ENCODE data around the gene MIEF1. TPM values are rescaled to one million over a fixed set of nuclear protein-coding genes. Genes with fewer than 3 reads are reported as not detected.

Gene MIEF1
- total RNA-seq, 2 experiments from 2014 or later = 19.8 to 20.4 TPM

GRCh38 chr22:39454385-39454871, 47.7 kb upstream of the MIEF1 start:
- Histone ChIP-seq H3K4me1 (ENCODE audit: insufficient read depth, low read length) (peaks cover 25% of the 10 kb centered on the region), H3K4me3 (ENCODE audit: low read length) (no peak overlapping the region), H3K36me3 (ENCODE audit: insufficient read depth, low read length) (no peaks in the 10 kb centered on the region), H3K9me3 (ENCODE audit: control insufficient read depth in 1 of 2, insufficient read depth in 1 of 2, low read length in 2 of 2) (peaks cover 0 to 20% of the 10 kb centered on the region in 2 experiments), H3K27ac (ENCODE audit: low read depth in 1 of 2, low read length in 2 of 2) (no peak overlapping the region), H3K27me3 (ENCODE audit: control insufficient read depth in 1 of 2, insufficient read depth in 2 of 2, low read length in 2 of 2) (peaks cover 22 to 24% of the 10 kb centered on the region in 2 experiments)
- Mint-ChIP-seq H3K27me3 (peaks cover 38% of the 10 kb centered on the region), H3K4me1 (ENCODE audit: low read depth) (peaks cover 27% of the 10 kb centered on the region), H3K36me3 (ENCODE audit: low read depth) (no peaks in the 10 kb centered on the region), H3K27ac (no peak overlapping the region), H3K4me3 (no peak overlapping the region), H3K9me3 (no peaks in the 10 kb centered on the region)
- ATAC-seq (ENCODE audit: poor library complexity) (no peak), DNase-seq (no peak)
- intact Hi-C loops (cut with DNase I, micrococcal nuclease) = no loop called here
- POLR2A ChIA-PET = interaction anchor here (1.4 kb wide), 1 partner anchor 42 kb away, joined by 6 read pairs; no protein-coding TSS in a partner anchor
- CTCF ChIA-PET = no interaction called here
- no peak for TF ChIP-seq CTCF (IDR thresholded peaks at IDR 0.05)

- ChIA-PET POLR2A (no interaction called here), CTCF (no interaction called here)
- ATAC-seq (ENCODE audit: poor library complexity) (no peak), DNase-seq (no peak)
- peak within 1 kb of the TSS; percentile 76 for H3K4me3 Mint-ChIP-seq
- H3K4me1 Mint-ChIP-seq (ENCODE audit: low read depth) = peaks cover 21% of the 10 kb centered on the region
- H3K9me3 ChIP-seq (ENCODE audit: control insufficient read depth in 1 of 2, insufficient read depth in 1 of 2, low read length in 2 of 2) = peaks cover 0 to 20% of the 10 kb centered on the region in 2 experiments
- peaks cover 19% of the 10 kb centered on the region for H3K4me1 ChIP-seq (ENCODE audit: insufficient read depth, low read length)
- TF ChIP-seq CTCF (IDR thresholded peaks at IDR 0.05) = no peak
- H3K36me3 Mint-ChIP-seq (ENCODE audit: low read depth) = no peaks in the 10 kb centered on the region
- H3K36me3 ChIP-seq (ENCODE audit: insufficient read depth, low read length) = no peaks in the 10 kb centered on the region
- H3K9me3 Mint-ChIP-seq = no peaks in the 10 kb centered on the region
- H3K27ac ChIP-seq (ENCODE audit: low read depth in 1 of 2, low read length in 2 of 2) = no peak within 1 kb of the TSS
- H3K4me3 ChIP-seq (ENCODE audit: low read length) = no peak within 1 kb of the TSS
- intact Hi-C loops (cut with DNase I, micrococcal nuclease) = loop anchor here in 1 of 2 experiments (5.0 kb wide), 1 partner anchor 54 kb away; no protein-coding TSS in a partner anchor
- H3K27me3 ChIP-seq (ENCODE audit: control insufficient read depth in 1 of 2, insufficient read depth in 2 of 2, low read length in 2 of 2) = peaks cover 24 to 25% of the 10 kb centered on the region in 2 experiments
- H3K27ac Mint-ChIP-seq = no peak within 1 kb of the TSS
- peaks cover 47% of the 10 kb centered on the region for H3K27me3 Mint-ChIP-seq
Measured at GRCh38 chr22:39456522-39457197, 45.4 kb upstream of the MIEF1 start, which contains the start of gene MGAT3. TSS of gene MGAT3 (plus strand) at chr22:39457012. CDS start at chr22:39487348, 30,336 bp downstream.

GRCh38 chr22:39457198-39457555, 44.9 kb upstream of the MIEF1 start:
- Histone ChIP-seq H3K36me3 (ENCODE audit: insufficient read depth, low read length) (no peaks in the 10 kb centered on the region), H3K27ac (ENCODE audit: low read depth in 1 of 2, low read length in 2 of 2) (no peak overlapping the region), H3K9me3 (ENCODE audit: control insufficient read depth in 1 of 2, insufficient read depth in 1 of 2, low read length in 2 of 2) (peaks cover 0 to 20% of the 10 kb centered on the region in 2 experiments), H3K27me3 (ENCODE audit: control insufficient read depth in 1 of 2, insufficient read depth in 2 of 2, low read length in 2 of 2) (peaks cover 24 to 25% of the 10 kb centered on the region in 2 experiments), H3K4me1 (ENCODE audit: insufficient read depth, low read length) (peaks cover 19% of the 10 kb centered on the region), H3K4me3 (ENCODE audit: low read length) (no peak overlapping the region)
- no peak for TF ChIP-seq CTCF (IDR thresholded peaks at IDR 0.05)
- ATAC-seq (ENCODE audit: poor library complexity) = peak; percentile 12
- Mint-ChIP-seq H3K4me1 (ENCODE audit: low read depth) (peaks cover 21% of the 10 kb centered on the region), H3K9me3 (no peaks in the 10 kb centered on the region), H3K4me3 (no peak overlapping the region), H3K27ac (no peak overlapping the region), H3K36me3 (ENCODE audit: low read depth) (no peaks in the 10 kb centered on the region), H3K27me3 (peaks cover 47% of the 10 kb centered on the region)
- POLR2A ChIA-PET = no interaction called here
- DNase-seq = peak in 2 of 14 experiments; percentile 14 to 23
- intact Hi-C loops (cut with DNase I, micrococcal nuclease) = loop anchor here in 1 of 2 experiments (5.0 kb wide), 1 partner anchor 55 kb away; no protein-coding TSS in a partner anchor
- CTCF ChIA-PET = no interaction called here
